ENCODE measurements around the gene PEMT.

DNA sequence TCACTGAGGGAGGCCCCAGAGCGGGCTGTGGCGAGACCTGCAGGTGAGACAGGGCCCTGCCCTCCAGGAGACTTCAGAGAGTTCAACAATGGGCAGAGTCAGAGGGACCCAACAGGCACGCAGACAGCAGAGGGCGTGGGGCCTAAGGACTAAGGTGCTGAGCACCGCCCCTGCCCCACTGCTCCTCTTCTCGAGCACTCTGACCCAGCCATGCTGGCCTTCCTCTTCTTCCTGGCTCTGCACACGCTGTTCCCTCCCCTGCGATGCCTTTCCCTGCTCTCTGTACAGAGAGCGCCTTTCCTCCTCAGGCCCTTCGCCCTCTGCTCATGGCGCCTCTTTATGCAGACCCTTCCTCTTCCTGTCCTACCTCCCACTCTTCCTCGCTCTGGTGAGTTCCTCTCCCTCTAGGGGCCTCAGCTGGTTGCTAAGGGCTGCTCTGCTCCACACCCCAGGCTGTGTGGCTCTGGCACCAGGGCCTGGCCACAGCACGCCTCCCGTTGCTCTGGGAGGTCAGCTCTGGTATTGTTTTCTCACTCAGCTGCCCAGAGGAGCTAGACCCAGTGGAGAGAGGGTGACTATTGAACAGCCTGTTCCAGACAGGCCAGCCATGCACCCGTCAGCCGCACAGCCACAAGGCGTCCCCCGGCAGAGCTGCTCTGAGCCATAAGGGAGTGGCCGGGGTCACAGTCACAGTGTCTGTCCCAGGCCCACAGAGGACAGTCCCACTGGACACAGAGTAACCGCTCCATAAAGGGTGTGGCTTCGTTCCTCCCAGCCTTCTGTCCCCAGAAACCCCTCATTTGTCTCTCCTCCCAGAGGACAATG is 81.7 kb downstream of the PEMT start:
- no peak for TF ChIP-seq POLR2AphosphoS5 (IDR thresholded peaks at IDR 0.05; ENCODE audit: borderline replicate concordance, low read depth, low read length)
- no peak for TF ChIP-seq EZH2 (IDR thresholded peaks at IDR 0.05)

All from SK-N-MC (cell line).